Activated naive CD4-positive, alpha-beta T cell treated with anti-CD3 and anti-CD28 coated beads, Interleukin-2, amount 10 ng/mL, durations not matched to agents 7 days and 5 days (primary cell): ENCODE measurements around the gene PLXNA4.

ENCODE experiments used
- CTCF ChIA-PET: fragments of 350-600 bp; sonication (Branson Sonifier 250); formaldehyde crosslinking; loops from one replicate; lab custom pipeline; 2021; ENCODE audit warnings: antibody characterized with exemption; lab: Charles Lee
- DNase-seq: peaks from one replicate; pipeline ENCODE4 v3.0.0-alpha.2; 2020
- H3K27ac Mint-ChIP-seq: one replicate; pipeline ENCODE4 v1.8.0; 2021; ENCODE audit warnings: mild to moderate bottlenecking, moderate library complexity, mixed read lengths
- H3K27me3 Mint-ChIP-seq: one replicate; pipeline ENCODE4 v1.8.0; 2021; ENCODE audit warnings: mild to moderate bottlenecking, mixed read lengths
- H3K36me3 Mint-ChIP-seq: one replicate; pipeline ENCODE4 v1.8.0; 2021; ENCODE audit warnings: mixed read lengths
- H3K4me1 Mint-ChIP-seq: one replicate; pipeline ENCODE4 v1.8.0; 2021; ENCODE audit warnings: mixed read lengths
- H3K4me3 Mint-ChIP-seq: one replicate; pipeline ENCODE4 v1.8.0; 2021; ENCODE audit warnings: mild to moderate bottlenecking, moderate library complexity, mixed read lengths
- H3K9me3 Mint-ChIP-seq: one replicate; pipeline ENCODE4 v1.8.0; 2021; ENCODE audit warnings: mixed read lengths

The PLXNA4 gene

DNA sequence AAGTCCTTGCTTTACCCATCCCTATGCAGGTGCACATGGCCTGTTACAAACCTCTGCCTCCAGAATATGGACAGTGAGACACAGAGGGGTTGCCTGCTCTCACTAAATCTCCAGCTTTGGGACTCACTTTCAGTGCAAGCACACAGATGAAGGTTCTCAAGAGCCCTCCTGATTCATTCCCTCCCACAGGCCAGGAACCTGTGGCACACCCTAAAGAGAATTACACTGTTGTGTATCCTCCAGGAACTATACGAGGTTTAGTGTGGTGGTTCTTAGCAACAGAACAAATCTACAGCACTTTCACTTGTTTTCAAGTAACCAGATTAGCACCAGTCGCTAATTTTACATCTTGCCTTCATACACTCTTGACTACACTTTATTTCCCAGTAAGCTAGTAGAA is 192.3 kb downstream of the PLXNA4 start:
- Mint-ChIP-seq H3K36me3 (peaks cover 1% of the 10 kb centered on the region), H3K4me1 (no peaks in the 10 kb centered on the region), H3K4me3 (no peak overlapping the region), H3K27ac (no peak overlapping the region), H3K9me3 (no peaks in the 10 kb centered on the region), H3K27me3 (peaks cover 73% of the 10 kb centered on the region)
- no peak for DNase-seq
- CTCF ChIA-PET: interaction anchor here (6.0 kb wide), 1 partner anchor 196 kb away, joined by 29 read pairs; no protein-coding TSS in a partner anchor

DNA sequence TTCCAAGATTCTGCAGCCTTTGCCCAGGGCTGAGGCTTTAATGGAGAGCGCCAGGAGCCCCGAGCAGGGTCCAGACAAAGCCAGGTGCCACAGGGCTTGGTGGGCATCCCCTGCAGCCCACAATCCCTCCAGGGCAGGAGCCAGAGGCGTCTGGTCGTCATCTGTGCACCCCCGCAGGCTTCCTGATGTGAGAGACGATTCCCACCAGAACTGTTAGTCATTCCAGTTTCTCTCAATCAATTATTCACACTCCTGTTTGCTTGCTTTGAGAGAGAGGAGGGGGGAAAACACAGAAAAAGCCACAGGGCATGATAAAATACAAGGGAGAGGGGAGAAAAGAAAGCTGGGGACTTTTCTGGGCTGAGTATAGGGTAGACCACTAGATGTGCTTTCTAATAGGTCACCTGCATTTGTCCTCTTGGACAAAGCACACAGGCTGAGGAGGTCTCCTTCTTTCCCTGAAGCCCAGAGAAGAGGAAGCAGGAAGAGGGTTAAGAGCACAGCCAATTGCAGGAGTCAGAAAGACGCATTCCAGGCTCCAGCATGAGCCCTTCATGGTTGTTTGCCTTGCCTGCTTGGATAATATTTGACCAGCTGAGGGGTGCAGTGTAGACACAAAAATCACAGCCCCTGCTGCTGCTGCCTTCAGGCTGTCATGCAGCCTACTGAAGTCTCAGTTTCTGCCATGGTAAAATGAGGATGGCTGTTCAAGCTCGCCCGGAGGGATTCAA is 194.4 kb downstream of the PLXNA4 start:
- DNase-seq: no peak
- CTCF ChIA-PET: no interaction called here

DNA sequence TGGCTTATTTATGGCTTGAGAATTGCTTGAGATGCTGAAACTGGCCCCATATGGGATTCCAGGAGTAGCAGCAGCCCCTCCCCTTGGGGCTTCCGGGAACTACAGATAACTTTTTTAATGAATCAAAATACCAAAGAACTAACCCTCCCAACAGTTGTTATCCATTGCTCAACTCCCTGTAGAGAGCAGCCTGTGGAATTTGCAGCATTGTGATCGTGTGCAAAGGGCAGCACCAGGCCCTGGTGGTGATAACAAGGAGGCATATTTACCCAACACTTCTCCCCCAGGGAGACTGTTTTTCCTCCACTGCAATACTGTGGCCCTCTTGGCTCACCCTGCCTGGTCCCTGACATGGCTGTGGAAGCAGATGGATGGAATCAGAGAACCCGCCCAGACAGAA is 196.2 kb downstream of the PLXNA4 start:
- CTCF ChIA-PET: interaction anchor here (1.0 kb wide), 1 partner anchor 200 kb away, joined by 3 read pairs; no protein-coding TSS in a partner anchor
- DNase-seq: no peak
- H3K27me3 Mint-ChIP-seq: peaks cover 74% of the 10 kb centered on the region

More for the DNA sequence above, 194.4 kb downstream of the PLXNA4 start:
- no peak overlapping the region for H3K27ac Mint-ChIP-seq
- no peaks in the 10 kb centered on the region for H3K4me1 Mint-ChIP-seq
- H3K36me3 Mint-ChIP-seq: peaks cover 5% of the 10 kb centered on the region
- peaks cover 69% of the 10 kb centered on the region for H3K27me3 Mint-ChIP-seq
- H3K4me3 Mint-ChIP-seq: no peak overlapping the region
- no peaks in the 10 kb centered on the region for H3K9me3 Mint-ChIP-seq

DNA sequence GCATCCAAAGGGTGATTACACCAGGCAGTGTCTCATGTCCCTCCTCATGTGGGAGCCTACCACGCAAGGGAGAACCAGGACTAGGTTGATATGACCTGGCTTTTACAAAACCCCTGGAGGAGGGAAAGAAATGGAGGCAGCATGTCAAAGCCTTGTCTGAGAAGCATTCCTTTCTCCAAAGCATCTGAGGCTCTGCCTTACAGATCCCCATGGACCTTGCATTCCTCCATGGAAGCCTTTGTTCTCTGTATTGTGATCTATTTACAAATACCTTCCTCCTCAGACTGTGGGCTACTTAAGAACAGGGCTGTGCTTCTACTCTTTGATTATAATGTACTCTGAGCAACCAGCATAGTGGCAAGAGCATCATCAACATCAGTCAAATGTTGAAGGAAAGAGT is 197.0 kb downstream of the PLXNA4 start:
- H3K36me3 Mint-ChIP-seq: peaks cover 5% of the 10 kb centered on the region
- CTCF ChIA-PET: interaction anchor here (1.0 kb wide), 1 partner anchor 201 kb away, joined by 3 read pairs; no protein-coding TSS in a partner anchor
- no peaks in the 10 kb centered on the region for H3K9me3 Mint-ChIP-seq
- no peak overlapping the region for H3K27ac Mint-ChIP-seq
- peaks cover 71% of the 10 kb centered on the region for H3K27me3 Mint-ChIP-seq
- H3K4me3 Mint-ChIP-seq: no peak overlapping the region
- H3K4me1 Mint-ChIP-seq: peaks cover 4% of the 10 kb centered on the region
- no peak for DNase-seq

More for the DNA sequence above, 196.2 kb downstream of the PLXNA4 start:
- Mint-ChIP-seq H3K4me3 (no peak overlapping the region), H3K9me3 (no peaks in the 10 kb centered on the region), H3K4me1 (peaks cover 4% of the 10 kb centered on the region), H3K36me3 (peaks cover 5% of the 10 kb centered on the region), H3K27ac (no peak overlapping the region)

DNA sequence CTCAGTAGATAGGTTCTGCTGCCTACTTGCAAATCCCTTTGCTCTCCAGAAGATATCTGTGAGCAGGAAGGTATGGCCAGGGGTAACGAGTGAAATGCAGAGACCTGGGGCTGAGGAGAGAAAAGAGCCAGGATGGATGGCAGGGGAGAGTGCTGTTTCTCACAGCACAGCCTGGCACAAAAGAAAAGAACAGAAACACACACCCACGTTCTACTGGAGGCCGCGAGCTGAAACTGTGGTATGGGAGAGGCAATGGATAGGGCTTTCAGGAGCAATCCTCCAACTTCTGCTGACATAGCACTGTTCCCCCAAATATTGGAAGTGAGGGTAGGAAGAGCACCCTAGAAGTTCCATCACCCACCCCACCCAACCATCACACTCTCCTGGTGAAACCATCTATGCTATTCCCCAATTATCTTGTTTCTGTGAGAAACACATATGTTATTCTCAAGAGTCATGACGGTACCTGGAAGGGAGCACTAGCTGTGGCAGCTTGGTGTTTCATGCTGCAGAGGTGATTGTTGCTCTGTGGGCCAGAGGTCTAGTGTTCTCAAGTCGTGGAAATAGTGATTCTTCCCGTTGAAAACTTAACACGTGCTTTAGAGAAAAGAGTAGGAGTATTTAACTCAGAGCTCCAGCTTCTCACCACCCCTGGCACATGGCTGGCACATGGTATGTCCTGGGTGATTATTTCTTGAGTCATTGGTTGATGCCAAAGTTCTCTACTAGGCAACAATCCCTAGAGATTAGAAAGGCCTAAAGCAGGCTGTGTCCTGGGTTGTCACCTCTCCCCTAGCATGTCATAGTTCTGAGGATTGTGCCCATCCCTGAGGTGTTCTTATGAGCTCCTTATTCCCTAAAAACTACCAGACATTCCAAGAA is 198.3 kb downstream of the PLXNA4 start:
- H3K4me3 Mint-ChIP-seq: no peak overlapping the region
- CTCF ChIA-PET: no interaction called here
- H3K27ac Mint-ChIP-seq: no peak overlapping the region
- H3K4me1 Mint-ChIP-seq: peaks cover 4% of the 10 kb centered on the region
- no peak for DNase-seq
- H3K36me3 Mint-ChIP-seq: peaks cover 5% of the 10 kb centered on the region
- H3K27me3 Mint-ChIP-seq: peaks cover 72% of the 10 kb centered on the region
- H3K9me3 Mint-ChIP-seq: no peaks in the 10 kb centered on the region

DNA sequence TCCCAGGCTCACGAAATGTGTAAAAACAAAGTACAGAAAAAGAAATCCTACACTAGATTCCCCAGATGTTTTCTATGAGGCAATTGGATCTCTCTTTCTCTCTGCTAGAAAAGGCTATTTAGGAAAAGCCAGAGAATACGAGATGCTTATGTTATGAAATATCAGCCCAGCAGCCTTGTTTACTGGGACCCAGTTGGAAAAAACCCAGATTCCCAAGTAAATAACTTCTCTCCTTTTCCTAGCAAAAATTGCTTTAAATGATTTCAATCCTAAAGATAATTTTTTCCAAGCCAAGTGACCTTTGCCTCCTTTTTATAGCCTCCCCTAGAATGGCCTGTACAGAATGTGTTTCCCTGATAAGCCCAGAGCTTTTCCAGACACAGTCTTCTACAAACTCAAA is 199.3 kb downstream of the PLXNA4 start:
- Mint-ChIP-seq H3K4me1 (peaks cover 4% of the 10 kb centered on the region), H3K36me3 (peaks cover 5% of the 10 kb centered on the region), H3K4me3 (no peak overlapping the region), H3K27ac (no peak overlapping the region), H3K9me3 (no peaks in the 10 kb centered on the region), H3K27me3 (peaks cover 71% of the 10 kb centered on the region)
- CTCF ChIA-PET: no interaction called here
- DNase-seq: no peak

DNA sequence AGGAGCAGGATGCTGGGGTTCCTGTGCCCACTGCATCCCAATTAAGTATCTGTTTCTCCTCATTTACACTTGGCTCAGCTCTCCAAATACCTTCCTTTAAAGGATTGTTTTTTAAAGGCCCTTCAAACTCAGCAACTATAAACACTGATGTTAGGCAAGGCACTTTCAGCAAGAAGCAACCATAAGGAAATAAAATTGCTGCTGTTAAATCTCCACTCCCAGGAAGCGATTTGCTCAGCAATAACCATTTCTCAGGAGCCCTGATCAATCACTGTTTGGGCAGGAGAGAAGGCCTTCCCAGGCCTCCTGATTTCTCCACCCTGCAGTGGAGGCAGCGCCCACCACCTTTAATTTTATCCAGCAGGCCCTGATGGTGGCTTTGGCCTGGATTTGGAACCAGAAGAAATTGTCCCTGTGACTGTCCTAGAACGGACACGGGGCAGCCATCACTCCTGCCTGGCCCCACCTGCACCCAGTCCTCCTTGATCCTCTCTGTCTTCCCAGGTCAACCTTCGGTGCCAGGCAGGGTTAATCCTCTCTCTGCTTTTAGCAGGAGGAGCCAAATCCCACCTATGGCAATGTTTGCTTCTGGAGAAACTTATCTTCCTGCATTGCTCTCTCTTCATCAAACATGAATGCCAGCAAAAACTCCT is 199.8 kb downstream of the PLXNA4 start:
- Mint-ChIP-seq H3K9me3 (no peaks in the 10 kb centered on the region), H3K4me1 (peaks cover 4% of the 10 kb centered on the region), H3K27ac (no peak overlapping the region), H3K36me3 (peaks cover 5% of the 10 kb centered on the region), H3K27me3 (peaks cover 65% of the 10 kb centered on the region), H3K4me3 (no peak overlapping the region)
- CTCF ChIA-PET: no interaction called here
- no peak for DNase-seq

DNA sequence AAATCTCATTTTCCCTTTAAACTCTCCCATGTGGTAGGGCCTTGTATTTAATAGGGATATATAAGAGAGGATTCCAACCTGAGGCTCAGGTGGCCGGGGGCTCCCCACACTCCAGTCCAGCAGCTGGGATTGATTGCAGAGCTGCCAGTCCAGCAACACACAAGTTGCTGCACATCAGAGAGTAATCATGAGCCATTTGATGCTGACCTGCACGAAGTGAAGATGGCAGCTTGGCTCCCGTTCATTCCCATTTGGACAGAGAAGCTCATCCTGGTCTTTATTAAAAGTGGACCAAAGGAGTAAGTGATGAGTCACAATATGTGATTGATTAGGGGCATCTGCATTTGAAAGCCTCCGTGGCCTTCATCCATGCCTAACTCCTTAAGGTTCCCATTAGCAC is 202.4 kb downstream of the PLXNA4 start:
- H3K36me3 Mint-ChIP-seq: peaks cover 3% of the 10 kb centered on the region
- no peaks in the 10 kb centered on the region for H3K9me3 Mint-ChIP-seq
- H3K4me1 Mint-ChIP-seq: peaks cover 9% of the 10 kb centered on the region
- H3K27ac Mint-ChIP-seq: no peak overlapping the region
- H3K4me3 Mint-ChIP-seq: no peak overlapping the region
- peaks cover 64% of the 10 kb centered on the region for H3K27me3 Mint-ChIP-seq
- CTCF ChIA-PET: interaction anchor here (1.8 kb wide), 1 partner anchor 207 kb away, joined by 4 read pairs; no protein-coding TSS in a partner anchor
- no peak for DNase-seq

DNA sequence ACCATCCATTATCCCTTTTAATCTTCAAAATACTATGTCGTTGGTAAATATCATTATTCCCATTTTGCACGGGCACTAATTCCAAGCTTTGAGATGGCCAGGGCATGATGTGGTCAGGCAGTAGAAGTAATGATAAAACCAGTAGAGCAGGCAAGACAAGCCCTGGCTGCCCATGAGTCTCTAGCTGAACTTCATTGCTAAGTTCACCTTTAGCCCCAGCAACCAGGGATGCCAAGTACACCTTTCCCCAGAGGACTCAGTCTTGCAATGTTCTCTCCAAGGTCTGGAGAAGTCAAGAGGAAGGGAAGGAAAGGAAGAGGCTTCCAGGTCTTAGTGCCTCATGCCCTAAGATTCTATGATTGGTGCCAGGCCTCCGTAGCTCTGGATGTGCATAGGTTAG is 203.2 kb downstream of the PLXNA4 start:
- Mint-ChIP-seq H3K9me3 (no peaks in the 10 kb centered on the region), H3K4me1 (peaks cover 10% of the 10 kb centered on the region), H3K27me3 (peaks cover 67% of the 10 kb centered on the region), H3K27ac (no peak overlapping the region), H3K4me3 (no peak overlapping the region), H3K36me3 (peaks cover 2% of the 10 kb centered on the region)
- DNase-seq: no peak
- CTCF ChIA-PET: no interaction called here

DNA sequence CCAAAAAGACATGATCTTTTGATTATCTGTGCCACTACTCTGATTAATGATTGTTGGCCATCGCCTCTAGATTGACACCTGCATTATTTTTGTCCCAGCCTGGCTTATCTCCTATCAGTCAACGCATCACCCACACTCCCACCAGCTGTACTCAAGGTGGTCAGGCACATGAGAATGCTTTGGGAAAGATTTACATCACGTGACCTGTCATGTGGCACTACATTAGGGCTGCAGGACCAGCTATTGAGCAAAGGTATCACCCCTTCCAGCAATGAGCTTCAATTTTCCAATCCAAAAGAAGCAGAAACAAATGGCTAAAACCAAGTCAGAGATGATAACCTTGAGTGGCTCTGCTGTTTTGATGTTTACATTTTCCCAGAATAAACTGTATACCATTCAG is 204.3 kb downstream of the PLXNA4 start:
- DNase-seq: no peak
- H3K4me1 Mint-ChIP-seq: peaks cover 10% of the 10 kb centered on the region
- no peaks in the 10 kb centered on the region for H3K36me3 Mint-ChIP-seq
- H3K27me3 Mint-ChIP-seq: peaks cover 67% of the 10 kb centered on the region
- CTCF ChIA-PET: no interaction called here
- H3K4me3 Mint-ChIP-seq: no peak overlapping the region
- no peaks in the 10 kb centered on the region for H3K9me3 Mint-ChIP-seq
- no peak overlapping the region for H3K27ac Mint-ChIP-seq

DNA sequence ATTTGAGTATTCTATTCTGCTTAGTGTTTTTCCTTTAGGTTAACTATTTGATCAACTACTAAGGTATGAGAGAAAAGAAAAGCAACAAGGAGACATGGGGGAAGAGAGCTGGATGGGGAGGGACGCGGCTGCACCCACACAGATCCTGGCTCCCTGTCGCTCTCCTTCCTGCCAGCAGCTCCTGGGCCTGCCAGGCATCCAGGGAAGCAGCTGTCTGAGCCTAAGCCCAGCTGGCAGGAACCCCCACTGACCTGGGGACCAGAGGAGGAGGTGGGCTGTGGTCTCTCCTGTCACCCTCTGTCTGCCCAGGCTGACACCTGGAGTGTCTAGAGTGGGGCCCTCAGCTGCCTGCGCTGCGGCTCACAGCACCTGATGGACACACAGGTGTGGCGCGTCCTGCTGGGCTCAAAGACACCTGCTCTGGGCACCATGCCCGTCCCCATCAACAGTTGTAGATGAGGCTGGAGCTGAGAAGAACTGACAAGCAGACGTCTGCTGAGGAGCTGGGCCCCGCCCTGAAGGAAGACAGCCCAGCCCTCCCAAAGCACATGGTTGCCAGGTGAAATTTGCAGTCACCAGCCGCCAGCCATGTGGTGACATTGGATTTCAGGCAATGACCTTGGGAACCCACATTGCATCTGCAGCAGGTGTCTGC is 207.9 kb downstream of the PLXNA4 start:
- DNase-seq: no peak
- Mint-ChIP-seq H3K9me3 (no peaks in the 10 kb centered on the region), H3K36me3 (no peaks in the 10 kb centered on the region), H3K27ac (no peak overlapping the region), H3K4me1 (peaks cover 6% of the 10 kb centered on the region), H3K4me3 (no peak overlapping the region), H3K27me3 (peaks cover 67% of the 10 kb centered on the region)
- CTCF ChIA-PET: no interaction called here

DNA sequence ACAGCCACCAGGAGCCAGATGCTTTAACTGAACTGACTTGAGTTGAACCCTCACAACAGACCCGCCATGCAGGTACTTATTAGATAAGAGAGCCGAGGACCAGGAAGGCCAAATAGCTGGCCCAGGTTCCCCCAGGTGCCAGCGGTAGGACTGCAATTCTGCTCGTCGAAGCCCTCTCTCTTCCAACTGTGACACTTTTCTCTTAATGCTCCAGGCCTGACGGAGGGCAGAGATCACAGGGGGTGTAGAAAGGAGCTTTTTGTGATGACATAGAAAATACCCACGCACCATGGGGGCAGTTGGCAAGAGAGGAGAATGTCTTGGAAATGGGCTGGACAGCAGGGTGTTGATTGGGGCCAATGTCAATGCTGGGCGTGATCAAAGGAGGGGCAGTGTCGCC is 208.5 kb downstream of the PLXNA4 start:
- DNase-seq: no peak
- H3K4me3 Mint-ChIP-seq: no peak overlapping the region
- H3K9me3 Mint-ChIP-seq: no peaks in the 10 kb centered on the region
- no peak overlapping the region for H3K27ac Mint-ChIP-seq
- peaks cover 66% of the 10 kb centered on the region for H3K27me3 Mint-ChIP-seq
- CTCF ChIA-PET: no interaction called here
- peaks cover 1% of the 10 kb centered on the region for H3K36me3 Mint-ChIP-seq
- H3K4me1 Mint-ChIP-seq: peaks cover 6% of the 10 kb centered on the region

DNA sequence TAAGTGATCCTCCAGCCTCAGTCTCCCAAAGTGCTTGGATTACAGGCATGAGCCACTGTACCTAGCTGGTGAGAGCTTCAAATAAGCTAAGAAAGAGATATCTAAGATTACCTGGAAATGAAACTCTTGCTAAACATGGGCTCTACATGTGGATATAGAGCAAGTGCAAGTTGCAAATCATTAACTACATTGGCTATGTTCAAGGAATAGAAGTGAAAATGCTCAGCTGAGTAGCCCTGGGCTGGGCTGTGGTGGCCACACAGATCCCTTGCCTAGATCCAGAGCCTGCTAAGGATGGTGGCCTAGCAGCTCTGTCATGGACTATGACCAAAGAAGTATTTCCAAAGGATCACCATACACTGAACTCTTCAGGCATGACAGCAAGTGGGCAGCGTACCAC is 209.3 kb downstream of the PLXNA4 start:
- Mint-ChIP-seq H3K9me3 (no peaks in the 10 kb centered on the region), H3K27me3 (peaks cover 62% of the 10 kb centered on the region), H3K4me3 (no peak overlapping the region), H3K4me1 (peaks cover 8% of the 10 kb centered on the region), H3K27ac (no peak overlapping the region), H3K36me3 (peaks cover 1% of the 10 kb centered on the region)
- no peak for DNase-seq
- CTCF ChIA-PET: no interaction called here

DNA sequence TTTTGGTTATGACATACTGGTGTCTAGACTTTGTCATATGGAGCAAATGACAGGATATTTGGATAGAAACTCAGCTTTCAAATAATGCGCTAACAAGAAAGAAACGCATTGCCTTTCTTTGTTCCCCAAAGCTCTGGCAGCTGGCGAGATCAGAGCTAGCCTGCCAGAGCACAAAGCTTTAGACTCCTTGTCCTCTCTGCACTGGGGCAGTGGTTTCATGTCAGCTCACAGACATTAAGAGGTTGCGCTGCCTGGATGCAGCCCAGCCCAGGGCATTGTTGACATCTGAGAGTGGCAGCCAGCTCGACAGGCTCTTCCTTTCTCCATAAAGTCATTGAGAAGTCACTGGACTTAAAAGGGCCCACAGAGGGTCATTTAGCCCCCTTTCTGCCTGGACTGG is 212.0 kb downstream of the PLXNA4 start:
- Mint-ChIP-seq H3K36me3 (peaks cover 1% of the 10 kb centered on the region), H3K27ac (no peak overlapping the region), H3K9me3 (no peaks in the 10 kb centered on the region), H3K27me3 (peaks cover 56% of the 10 kb centered on the region), H3K4me1 (peaks cover 11% of the 10 kb centered on the region), H3K4me3 (no peak overlapping the region)
- CTCF ChIA-PET: no interaction called here
- DNase-seq: no peak
